ENCODE measurements around the gene PIK3C2B.

DNA sequence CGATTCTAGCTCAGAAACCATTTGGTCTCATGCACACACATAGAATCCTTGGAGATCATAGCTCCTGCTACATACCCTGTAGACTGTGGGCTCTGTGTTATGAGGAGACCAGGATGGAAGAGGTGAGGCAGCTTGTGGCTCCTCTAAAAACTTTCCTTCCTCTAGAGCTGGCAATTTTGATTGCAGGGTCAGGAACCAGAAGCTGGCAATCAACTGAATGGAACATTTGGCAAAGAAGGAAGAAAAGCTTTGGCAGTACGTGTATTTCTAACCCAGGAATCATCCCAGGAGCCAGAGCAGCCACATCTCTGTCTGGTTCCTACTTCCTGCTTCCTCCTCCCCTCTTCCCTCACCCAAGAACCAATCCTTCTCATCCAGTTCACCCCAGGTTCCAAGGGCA is 15.7 kb downstream of the PIK3C2B start:
- no peak for TF ChIP-seq CTCF (IDR thresholded peaks at IDR 0.05)
- TF ChIP-seq POLR2A (IDR thresholded peaks at IDR 0.05) = no peak
